Measurements from ENCODE around the gene BBX.

BBX gene

GRCh38 chr3:107797586-107797985, 274.8 kb downstream of the BBX start:
- no peak for TF ChIP-seq CTCF (IDR thresholded peaks at IDR 0.05; ENCODE audit: borderline replicate concordance, extremely low read depth, low read length, poor library complexity, severe bottlenecking)
- no peak for TF ChIP-seq EZH2 (IDR thresholded peaks at IDR 0.05; ENCODE audit: borderline replicate concordance, low read depth, low read length, severe bottlenecking)
- no peak for ATAC-seq (ENCODE audit: insufficient read depth, low read depth)
- no peaks in the 10 kb centered on the region for H4K20me1 ChIP-seq (ENCODE audit: insufficient read depth, low read length)

GRCh38 chr3:107798381-107798780, 275.6 kb downstream of the BBX start:
- peaks cover 65% of the 10 kb centered on the region for H3K36me3 ChIP-seq (ENCODE audit: insufficient read depth, low read length)
- no peaks in the 10 kb centered on the region for H4K20me1 ChIP-seq (ENCODE audit: insufficient read depth, low read length)
- no peak overlapping the region for H2AFZ ChIP-seq (ENCODE audit: low read depth, low read length)
- H3K27me3 ChIP-seq (ENCODE audit: insufficient read depth, low read length, poor library complexity): no peaks in the 10 kb centered on the region
- no peaks in the 10 kb centered on the region for H3K9me3 ChIP-seq (ENCODE audit: insufficient read depth, low read length, severe bottlenecking)
- H3K4me1 ChIP-seq (ENCODE audit: insufficient read depth, low read length): peaks cover 14% of the 10 kb centered on the region
- DNase-seq (no peak), ATAC-seq (ENCODE audit: insufficient read depth, low read depth) (no peak)
- no peak overlapping the region for H3K27ac ChIP-seq (ENCODE audit: low read length)
- H3K4me2 ChIP-seq (ENCODE audit: insufficient read depth, low read length): no peak overlapping the region
- no peak overlapping the region for H3K9ac ChIP-seq (ENCODE audit: low read depth, low read length)
- H3K79me2 ChIP-seq (ENCODE audit: insufficient read depth, low read length): no peaks in the 10 kb centered on the region
- no peak overlapping the region for H3K4me3 ChIP-seq (ENCODE audit: low read depth in 1 of 2, low read length in 2 of 2)
- TF ChIP-seq CTCF (IDR thresholded peaks at IDR 0.05; ENCODE audit: borderline replicate concordance, extremely low read depth, low read length, poor library complexity, severe bottlenecking): no peak
- TF ChIP-seq EZH2 (IDR thresholded peaks at IDR 0.05; ENCODE audit: borderline replicate concordance, low read depth, low read length, severe bottlenecking): no peak

More at GRCh38 chr3:107797586-107797985, 274.8 kb downstream of the BBX start:
- H3K9me3 ChIP-seq (ENCODE audit: insufficient read depth, low read length, severe bottlenecking): no peaks in the 10 kb centered on the region
- H3K9ac ChIP-seq (ENCODE audit: low read depth, low read length): no peak overlapping the region
- H2AFZ ChIP-seq (ENCODE audit: low read depth, low read length): no peak overlapping the region
- DNase-seq: no peak
- no peaks in the 10 kb centered on the region for H3K79me2 ChIP-seq (ENCODE audit: insufficient read depth, low read length)
- H3K27me3 ChIP-seq (ENCODE audit: insufficient read depth, low read length, poor library complexity): no peaks in the 10 kb centered on the region
- peaks cover 60% of the 10 kb centered on the region for H3K36me3 ChIP-seq (ENCODE audit: insufficient read depth, low read length)
- no peak overlapping the region for H3K4me3 ChIP-seq (ENCODE audit: low read depth in 1 of 2, low read length in 2 of 2)
- H3K4me1 ChIP-seq (ENCODE audit: insufficient read depth, low read length): peaks cover 14% of the 10 kb centered on the region
- no peak overlapping the region for H3K4me2 ChIP-seq (ENCODE audit: insufficient read depth, low read length)
- no peak overlapping the region for H3K27ac ChIP-seq (ENCODE audit: low read length)

GRCh38 chr3:107800710-107801109, 277.9 kb downstream of the BBX start:
- TF ChIP-seq CTCF (IDR thresholded peaks at IDR 0.05; ENCODE audit: borderline replicate concordance, extremely low read depth, low read length, poor library complexity, severe bottlenecking) (no peak), EZH2 (IDR thresholded peaks at IDR 0.05; ENCODE audit: borderline replicate concordance, low read depth, low read length, severe bottlenecking) (no peak)
- Histone ChIP-seq H3K27ac (ENCODE audit: low read length) (no peak overlapping the region), H3K36me3 (ENCODE audit: insufficient read depth, low read length) (peaks cover 79% of the 10 kb centered on the region), H3K9me3 (ENCODE audit: insufficient read depth, low read length, severe bottlenecking) (no peaks in the 10 kb centered on the region), H3K9ac (ENCODE audit: low read depth, low read length) (no peak overlapping the region), H3K79me2 (ENCODE audit: insufficient read depth, low read length) (no peaks in the 10 kb centered on the region), H3K4me2 (ENCODE audit: insufficient read depth, low read length) (no peak overlapping the region), H3K4me1 (ENCODE audit: insufficient read depth, low read length) (peaks cover 14% of the 10 kb centered on the region), H4K20me1 (ENCODE audit: insufficient read depth, low read length) (no peaks in the 10 kb centered on the region), H3K27me3 (ENCODE audit: insufficient read depth, low read length, poor library complexity) (no peaks in the 10 kb centered on the region), H2AFZ (ENCODE audit: low read depth, low read length) (no peak overlapping the region), H3K4me3 (ENCODE audit: low read depth in 1 of 2, low read length in 2 of 2) (no peak overlapping the region)
- no peak for DNase-seq
- ATAC-seq (ENCODE audit: insufficient read depth, low read depth): no peak

- Histone ChIP-seq H3K4me1 (ENCODE audit: insufficient read depth, low read length) (no peaks in the 10 kb centered on the region), H3K27ac (ENCODE audit: low read length) (no peak overlapping the region), H4K20me1 (ENCODE audit: insufficient read depth, low read length) (no peaks in the 10 kb centered on the region), H3K4me3 (ENCODE audit: low read depth in 1 of 2, low read length in 2 of 2) (no peak overlapping the region), H2AFZ (ENCODE audit: low read depth, low read length) (no peak overlapping the region), H3K36me3 (ENCODE audit: insufficient read depth, low read length) (peaks cover 82% of the 10 kb centered on the region), H3K9me3 (ENCODE audit: insufficient read depth, low read length, severe bottlenecking) (no peaks in the 10 kb centered on the region), H3K27me3 (ENCODE audit: insufficient read depth, low read length, poor library complexity) (no peaks in the 10 kb centered on the region), H3K79me2 (ENCODE audit: insufficient read depth, low read length) (no peaks in the 10 kb centered on the region), H3K4me2 (ENCODE audit: insufficient read depth, low read length) (no peak overlapping the region), H3K9ac (ENCODE audit: low read depth, low read length) (no peak overlapping the region)
- ATAC-seq (ENCODE audit: insufficient read depth, low read depth) (no peak), DNase-seq (no peak)
- TF ChIP-seq EZH2 (IDR thresholded peaks at IDR 0.05; ENCODE audit: borderline replicate concordance, low read depth, low read length, severe bottlenecking) (no peak), CTCF (IDR thresholded peaks at IDR 0.05; ENCODE audit: borderline replicate concordance, extremely low read depth, low read length, poor library complexity, severe bottlenecking) (no peak)
Observed at GRCh38 chr3:107803170-107803569, 280.4 kb downstream of the BBX start.

Measured in DND-41 (cell line).